ENCODE results near the gene AQP12B.

The AQP12B gene

GRCh38 chr2:240630771-240631547 is 51.7 kb downstream of the AQP12B start:
- Histone ChIP-seq H3K27me3 (ENCODE audit: low read depth, low read length) (no peaks in the 10 kb centered on the region), H3K9ac (ENCODE audit: low read length) (no peak overlapping the region), H4K20me1 (ENCODE audit: insufficient read depth, low read length) (no peaks in the 10 kb centered on the region), H3K36me3 (replicated peaks; ENCODE audit: low read depth, low read length) (no peaks in the 10 kb centered on the region), H3K4me3 (ENCODE audit: low read length) (no peak overlapping the region), H3K4me1 (ENCODE audit: low read length) (peaks cover 8% of the 10 kb centered on the region; the same call in 1 of the 2 replicates), H3K79me2 (ENCODE audit: low read length) (no peaks in the 10 kb centered on the region), H3K27ac (ENCODE audit: low read length) (no peak overlapping the region), H2AFZ (ENCODE audit: low read depth, low read length) (no peak overlapping the region), H3K9me3 (ENCODE audit: insufficient read depth, low read length) (no peaks in the 10 kb centered on the region), H3K4me2 (ENCODE audit: low read length) (no peak overlapping the region)
- no peak for TF ChIP-seq CTCF (IDR thresholded peaks at IDR 0.05; ENCODE audit: low read depth, low read length)
- TF ChIP-seq EZH2phosphoT487 (IDR thresholded peaks at IDR 0.05; ENCODE audit: low read depth): no peak

- no peaks in the 10 kb centered on the region for H3K27me3 ChIP-seq (ENCODE audit: low read depth, low read length)
- H2AFZ ChIP-seq (ENCODE audit: low read depth, low read length): no peak overlapping the region
- no peak overlapping the region for H3K4me2 ChIP-seq (ENCODE audit: low read length)
- peaks cover 13% of the 10 kb centered on the region for H3K4me1 ChIP-seq (ENCODE audit: low read length)
- no peaks in the 10 kb centered on the region for H4K20me1 ChIP-seq (ENCODE audit: insufficient read depth, low read length)
- H3K27ac ChIP-seq (ENCODE audit: low read length): no peak overlapping the region
- no peaks in the 10 kb centered on the region for H3K79me2 ChIP-seq (ENCODE audit: low read length)
- no peaks in the 10 kb centered on the region for H3K9me3 ChIP-seq (ENCODE audit: insufficient read depth, low read length)
- TF ChIP-seq CTCF (IDR thresholded peaks at IDR 0.05; ENCODE audit: low read depth, low read length): no peak
- TF ChIP-seq EZH2phosphoT487 (IDR thresholded peaks at IDR 0.05; ENCODE audit: low read depth): no peak
- H3K36me3 ChIP-seq (replicated peaks; ENCODE audit: low read depth, low read length): no peaks in the 10 kb centered on the region
- no peak overlapping the region for H3K9ac ChIP-seq (ENCODE audit: low read length)
- H3K4me3 ChIP-seq (ENCODE audit: low read length): no peak overlapping the region
Measured at GRCh38 chr2:240629968-240630770, 52.5 kb downstream of the AQP12B start.

GRCh38 chr2:240629619-240629967 is 53.1 kb downstream of the AQP12B start:
- no peaks in the 10 kb centered on the region for H3K36me3 ChIP-seq (replicated peaks; ENCODE audit: low read depth, low read length)
- H3K27ac ChIP-seq (ENCODE audit: low read length): no peak overlapping the region
- TF ChIP-seq CTCF (IDR thresholded peaks at IDR 0.05; ENCODE audit: low read depth, low read length) (no peak), EZH2phosphoT487 (IDR thresholded peaks at IDR 0.05; ENCODE audit: low read depth) (no peak)
- no peaks in the 10 kb centered on the region for H3K27me3 ChIP-seq (ENCODE audit: low read depth, low read length)
- H2AFZ ChIP-seq (ENCODE audit: low read depth, low read length): no peak overlapping the region
- no peaks in the 10 kb centered on the region for H3K9me3 ChIP-seq (ENCODE audit: insufficient read depth, low read length)
- H3K79me2 ChIP-seq (ENCODE audit: low read length): no peaks in the 10 kb centered on the region
- peaks cover 16% of the 10 kb centered on the region for H3K4me1 ChIP-seq (ENCODE audit: low read length)
- no peak overlapping the region for H3K9ac ChIP-seq (ENCODE audit: low read length)
- H3K4me3 ChIP-seq (ENCODE audit: low read length): no peak overlapping the region
- H4K20me1 ChIP-seq (ENCODE audit: insufficient read depth, low read length): no peaks in the 10 kb centered on the region
- no peak overlapping the region for H3K4me2 ChIP-seq (ENCODE audit: low read length)

Data from OCI-LY3 (cell line).